GM19193 (cell line): ENCODE results near the gene IL1RL1.

Experiments
- POLR2A ChIP-seq: IDR thresholded peaks from 4 replicates; pipeline ENCODE4 v1.6.1; 2011; ENCODE audit not compliant: insufficient read depth, insufficient read length; ENCODE audit errors: extremely low read depth

Gene IL1RL1

DNA sequence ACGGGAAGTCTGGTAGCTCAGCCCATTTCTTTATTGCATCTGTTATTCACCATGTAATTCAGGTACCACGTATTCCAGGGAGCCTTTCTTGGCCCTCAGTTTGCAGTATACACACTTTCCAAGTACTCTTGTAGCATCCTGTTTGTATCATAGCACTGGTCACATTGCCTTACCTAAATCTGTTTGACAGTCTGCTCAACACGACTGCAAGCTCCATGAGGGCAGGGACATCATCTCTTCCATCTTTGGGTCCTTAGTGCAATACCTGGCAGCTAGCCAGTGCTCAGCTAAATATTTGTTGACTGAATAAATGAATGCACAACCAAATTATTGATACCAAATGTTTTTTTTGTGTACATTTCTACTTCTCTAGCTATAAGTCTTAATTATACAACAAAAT, 33.0 kb downstream of the IL1RL1 start:
- TF ChIP-seq POLR2A = no peak

DNA sequence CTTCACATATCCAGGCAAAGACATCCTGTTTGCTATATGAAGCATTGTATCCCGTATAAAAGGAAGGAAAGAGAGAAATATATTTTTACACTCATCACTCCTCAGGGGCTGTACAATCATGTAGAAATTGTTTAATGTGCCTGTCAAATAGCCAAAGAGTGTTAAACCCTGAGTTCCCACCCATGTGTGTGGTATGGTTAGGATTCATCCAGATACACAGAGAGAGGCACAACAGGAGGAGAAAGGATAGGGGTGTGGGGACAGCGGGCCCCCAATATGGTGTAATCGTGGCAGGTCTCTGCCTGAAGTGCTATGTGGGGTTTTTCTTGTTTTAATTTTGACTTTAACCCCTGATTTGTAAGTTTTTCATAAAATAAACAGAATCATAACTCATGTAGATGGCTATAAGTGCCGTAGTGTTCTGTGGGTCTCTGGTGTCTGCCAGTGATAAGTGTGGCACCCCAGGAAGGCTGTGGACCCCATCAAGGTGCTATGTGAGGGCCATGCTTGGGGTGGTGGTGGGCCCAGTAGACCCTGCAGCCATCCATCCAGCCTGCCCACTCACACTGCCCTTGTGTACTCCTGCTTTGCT, 34.1 kb downstream of the IL1RL1 start:
- TF ChIP-seq POLR2A = no peak

DNA sequence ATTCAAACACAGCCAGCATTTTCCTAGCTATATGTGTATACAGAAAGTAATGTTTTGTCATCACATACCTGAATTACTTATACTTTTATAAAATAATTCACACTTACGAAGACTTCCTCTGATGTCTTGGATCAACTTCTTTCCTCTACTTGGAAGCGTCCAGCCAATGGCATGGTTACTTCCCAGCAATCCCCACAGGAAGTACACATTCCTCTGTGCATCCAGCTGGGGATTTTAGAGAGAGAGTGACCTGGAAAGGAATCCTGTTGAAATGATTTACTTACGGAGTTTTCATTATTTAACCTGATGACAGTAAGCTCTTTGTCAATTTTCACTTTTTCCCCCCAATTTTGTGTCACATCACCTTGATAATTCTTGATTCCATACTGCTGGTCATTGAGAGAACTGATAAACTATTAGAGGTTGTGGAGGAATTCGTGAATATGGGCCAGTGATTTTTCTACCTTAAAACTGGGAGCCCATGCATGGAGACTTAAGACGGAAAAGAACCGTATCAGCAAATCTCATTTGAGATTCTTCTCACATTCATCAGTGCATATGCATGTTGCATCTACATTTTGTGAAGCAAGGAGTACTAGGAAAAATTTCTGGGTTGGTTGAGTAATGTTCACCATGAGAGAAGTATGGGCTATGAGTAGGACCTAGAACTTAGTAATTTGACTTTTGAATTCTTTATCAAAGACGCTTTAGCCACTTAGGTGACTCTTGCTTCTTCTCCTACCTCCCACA, 35.2 kb downstream of the IL1RL1 start:
- TF ChIP-seq POLR2A = no peak

DNA sequence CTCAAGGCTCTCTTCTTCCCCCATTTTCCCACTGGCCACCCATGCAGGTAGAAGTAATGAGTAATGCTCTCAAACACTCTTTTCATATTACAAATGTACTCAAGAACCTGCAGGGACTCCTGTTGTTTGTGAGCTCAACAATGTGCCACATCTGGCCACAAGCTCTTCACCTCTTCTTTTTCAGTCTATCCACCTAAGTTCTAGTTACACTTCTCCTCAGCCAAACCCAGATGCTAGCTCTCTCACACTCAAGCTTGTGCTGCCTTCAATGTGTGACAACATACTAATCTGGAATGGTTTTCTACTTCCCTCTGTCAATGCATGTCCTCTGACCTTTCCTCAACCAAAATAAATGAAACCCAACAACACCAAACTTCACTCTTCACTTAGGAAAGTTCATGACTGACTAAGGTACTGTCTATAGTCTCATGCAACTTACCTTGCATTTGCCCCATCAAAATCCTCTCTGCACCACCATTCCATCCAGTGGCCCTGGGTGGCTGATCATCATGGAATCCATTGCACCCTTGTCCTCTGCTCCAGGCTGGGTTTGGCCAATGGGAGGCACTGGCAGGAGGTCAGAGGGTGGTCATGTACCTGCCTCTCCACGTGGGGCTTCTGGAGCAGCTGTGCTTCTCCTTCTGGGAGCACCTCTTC, 38.9 kb downstream of the IL1RL1 start:
- no peak for TF ChIP-seq POLR2A

DNA sequence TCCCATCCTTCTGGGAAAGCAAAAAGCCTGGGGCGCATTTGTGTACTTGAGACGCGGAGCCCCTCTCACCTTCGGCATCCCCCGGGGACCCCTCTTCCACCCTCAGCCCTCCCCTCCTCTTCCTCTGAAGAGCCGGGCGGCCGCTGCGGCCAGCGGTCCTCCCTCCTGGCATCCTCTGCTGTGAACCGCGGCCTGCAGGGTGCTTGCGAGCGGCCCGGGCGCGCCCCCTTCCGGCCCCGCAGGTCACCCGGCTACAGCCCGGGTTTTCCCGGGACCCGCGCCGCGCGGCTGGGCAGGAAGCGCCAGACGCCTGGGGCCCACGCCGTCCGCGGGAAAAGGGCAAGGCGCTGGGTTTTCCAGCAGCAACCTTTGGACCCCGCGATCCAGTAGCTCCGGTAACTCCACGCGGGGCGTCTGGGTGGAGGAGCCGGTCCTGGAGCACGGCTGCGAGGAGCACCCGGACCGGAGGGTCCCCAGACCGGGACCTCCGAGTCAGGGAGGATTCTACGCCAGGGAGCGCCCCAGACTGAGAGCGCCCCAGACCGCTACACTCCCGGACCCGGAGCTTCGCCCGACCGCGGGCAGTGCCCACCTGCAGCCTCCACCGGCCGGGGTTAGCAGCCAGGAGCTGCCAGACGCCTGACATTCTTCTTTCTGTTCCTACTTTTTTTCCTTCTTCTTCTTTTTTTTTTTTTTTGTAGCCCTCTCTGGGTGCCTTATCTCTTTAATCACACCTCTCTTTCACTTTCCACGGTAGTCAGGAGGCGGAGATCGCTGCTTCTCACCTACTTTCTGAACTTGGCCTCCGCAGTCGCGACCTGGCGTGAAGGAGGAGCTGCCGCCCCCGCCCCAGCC, 44.4 kb downstream of the IL1RL1 start, which contains the start of gene IL18R1:
Gene IL18R1, plus strand, starts transcription at position 271 of the 855 bp plus-strand sequence. CDS start 6,865 bp downstream, outside the sequence.
- no peak for TF ChIP-seq POLR2A

DNA sequence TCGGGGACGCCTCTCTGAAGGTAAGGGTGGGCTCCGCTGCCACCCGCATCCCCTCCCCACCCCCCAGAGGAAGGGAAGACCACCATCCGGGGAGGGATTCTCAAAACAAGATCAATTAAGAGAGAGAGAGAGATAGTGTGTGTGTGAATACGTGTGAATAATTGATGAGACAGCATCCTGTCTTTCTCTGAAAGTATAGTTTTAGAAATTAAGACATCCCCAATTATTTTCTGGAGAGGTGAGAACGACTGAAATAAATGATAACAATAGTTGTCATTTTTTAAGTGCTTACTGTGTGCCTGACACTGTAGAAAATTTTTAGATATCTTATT, 45.0 kb downstream of the IL1RL1 start:
- TF ChIP-seq POLR2A = no peak

DNA sequence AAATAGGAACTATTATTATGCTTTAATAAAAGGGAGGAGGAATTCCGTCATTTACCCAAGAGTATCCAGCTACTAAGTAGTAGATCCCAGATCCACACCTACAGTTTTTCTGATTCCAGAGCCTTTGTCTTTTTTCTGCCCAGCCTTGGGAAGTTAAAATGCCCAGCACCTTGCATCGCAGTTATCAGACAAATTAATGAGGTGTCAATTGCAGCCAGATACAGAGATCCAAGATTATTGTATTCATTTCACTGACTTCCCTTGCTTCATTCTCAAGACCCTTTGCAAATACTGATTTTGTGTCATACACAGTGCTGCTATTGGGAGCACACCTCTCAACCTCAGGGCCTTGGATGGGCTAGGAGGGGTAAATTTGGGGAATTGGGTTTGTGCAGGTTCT, 45.4 kb downstream of the IL1RL1 start:
- TF ChIP-seq POLR2A = no peak

DNA sequence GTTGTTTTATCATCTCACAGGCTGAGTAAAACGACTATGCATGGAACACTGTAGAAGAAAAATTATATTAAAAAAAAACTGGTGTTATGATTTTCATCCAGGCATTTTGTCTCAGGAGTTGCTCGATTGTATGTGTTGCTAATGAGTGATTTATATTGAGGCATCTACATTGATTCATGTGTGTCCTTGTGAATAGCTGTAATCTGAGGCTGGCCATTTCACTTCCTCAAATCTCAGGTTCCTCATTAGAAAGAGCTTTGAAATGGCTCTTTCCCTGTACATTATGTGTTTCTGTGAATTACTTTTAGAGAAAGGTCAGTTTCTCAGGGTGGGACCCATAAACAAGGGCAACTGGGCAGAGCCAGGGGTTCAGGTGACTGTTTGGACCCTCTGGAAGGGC, 46.6 kb downstream of the IL1RL1 start:
- no peak for TF ChIP-seq POLR2A

DNA sequence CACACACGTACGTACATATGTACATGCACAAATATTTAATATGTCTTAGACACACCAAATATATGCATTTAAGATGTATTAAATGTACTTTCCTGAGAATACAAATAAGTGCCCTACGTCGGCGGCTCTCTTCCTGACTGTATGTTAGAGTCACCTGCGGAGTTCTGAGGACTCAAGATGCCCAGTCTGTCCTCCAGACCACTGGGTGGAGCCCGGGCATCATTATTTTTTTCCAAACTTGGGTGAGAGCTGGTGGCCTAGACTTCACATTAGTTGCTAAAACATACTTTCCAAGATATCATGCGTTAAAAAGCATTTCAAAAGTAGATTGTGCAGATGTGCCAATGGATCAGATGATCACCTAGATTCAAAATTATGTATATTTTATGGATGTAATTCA, 47.1 kb downstream of the IL1RL1 start:
- TF ChIP-seq POLR2A = no peak

DNA sequence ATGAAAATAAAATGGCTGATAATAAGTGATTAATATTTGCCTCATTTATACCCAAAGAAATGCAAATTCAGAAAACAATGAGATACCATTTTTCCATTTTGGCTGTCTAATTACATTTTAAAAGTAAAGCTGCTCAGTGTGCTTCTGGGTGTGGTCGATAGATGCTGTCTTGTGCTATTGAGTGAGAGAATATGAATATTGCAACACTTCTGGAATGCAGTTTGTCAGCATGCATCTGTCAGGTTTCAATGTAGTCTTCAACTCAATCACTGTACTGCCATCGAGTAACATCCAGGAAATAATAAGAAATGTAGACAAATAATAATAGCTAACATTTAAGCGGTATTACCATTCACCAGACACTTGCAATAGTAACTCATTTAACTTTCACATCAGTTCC, 48.2 kb downstream of the IL1RL1 start:
- no peak for TF ChIP-seq POLR2A

DNA sequence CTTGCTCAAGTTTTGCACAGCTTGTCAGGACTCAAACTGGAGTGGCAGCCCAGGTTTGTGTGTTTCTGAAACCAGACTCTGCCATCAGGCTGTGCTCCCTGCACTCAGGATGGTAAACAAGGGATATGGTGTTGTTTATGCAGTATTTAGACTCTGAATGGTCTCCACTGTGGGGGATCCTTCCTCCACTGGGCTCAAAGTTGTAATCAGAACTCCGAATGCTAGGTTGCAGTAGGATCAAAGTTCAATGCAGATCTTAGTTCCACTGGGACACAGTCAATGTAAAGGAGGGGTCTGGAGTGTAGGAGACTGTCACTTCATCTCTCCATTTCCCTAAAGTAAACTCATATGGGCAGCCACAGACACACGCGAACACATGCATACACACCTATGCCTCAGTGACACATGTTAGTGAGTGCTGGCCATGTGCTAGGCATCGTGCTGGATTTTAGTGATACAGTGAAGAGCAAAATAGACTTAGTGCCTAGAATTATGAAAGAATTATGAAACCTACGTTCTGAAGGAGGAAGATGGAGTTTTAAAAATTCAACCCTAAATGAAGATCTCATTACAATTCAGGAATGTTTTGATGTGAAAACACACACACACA, 50.4 kb downstream of the IL1RL1 start:
- no peak for TF ChIP-seq POLR2A

DNA sequence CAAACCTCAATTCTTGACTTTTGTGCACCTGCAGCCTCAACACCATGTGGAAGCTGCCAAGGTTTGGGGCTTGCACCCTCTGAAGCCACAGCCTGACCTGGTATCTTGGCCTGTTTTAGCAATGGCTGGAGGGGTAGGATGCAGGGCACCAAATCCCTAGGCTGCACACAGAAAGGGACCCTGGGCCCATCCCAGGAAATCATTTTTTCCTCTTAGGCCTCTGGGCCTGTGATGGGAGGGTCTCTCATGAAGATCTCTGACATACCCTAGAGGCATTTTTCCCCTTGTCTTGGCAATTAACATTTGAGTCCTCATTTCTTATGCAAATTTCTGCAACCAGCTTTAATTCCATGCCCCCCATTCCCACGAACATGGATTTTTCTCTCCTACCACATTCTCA, 54.4 kb downstream of the IL1RL1 start:
- TF ChIP-seq POLR2A = no peak

DNA sequence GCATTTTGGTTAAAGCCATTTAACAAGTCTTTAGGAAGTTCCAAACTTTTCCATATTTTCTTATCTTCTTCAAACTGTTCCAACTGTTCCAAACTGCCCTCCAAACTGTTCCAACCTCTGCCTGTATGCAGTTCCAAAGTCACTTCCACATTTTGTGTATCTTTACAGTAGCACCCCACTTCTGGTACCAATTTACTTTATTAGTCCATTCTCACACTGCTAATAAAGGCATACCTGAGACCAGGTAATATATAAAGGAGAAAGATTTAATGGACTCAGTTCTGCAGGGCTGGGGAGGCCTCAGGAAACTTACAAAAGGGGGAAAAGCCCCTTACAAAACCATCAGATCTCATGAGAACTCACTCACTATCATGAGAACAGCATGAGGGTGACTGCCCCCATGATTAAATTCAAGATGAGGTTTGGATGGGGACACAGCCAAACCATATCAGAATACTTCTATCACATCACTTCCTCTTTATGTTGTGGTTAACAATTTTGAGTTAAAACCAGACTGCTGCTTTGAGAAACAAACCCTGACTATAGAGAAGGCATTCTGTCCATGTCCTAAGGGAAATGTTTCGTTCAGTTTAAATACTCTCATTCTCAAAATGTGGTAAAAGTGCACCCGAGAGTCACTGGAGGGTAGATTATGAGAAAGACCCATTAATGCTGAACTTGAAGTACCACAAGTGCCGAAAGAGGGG, 55.2 kb downstream of the IL1RL1 start:
- TF ChIP-seq POLR2A = no peak

DNA sequence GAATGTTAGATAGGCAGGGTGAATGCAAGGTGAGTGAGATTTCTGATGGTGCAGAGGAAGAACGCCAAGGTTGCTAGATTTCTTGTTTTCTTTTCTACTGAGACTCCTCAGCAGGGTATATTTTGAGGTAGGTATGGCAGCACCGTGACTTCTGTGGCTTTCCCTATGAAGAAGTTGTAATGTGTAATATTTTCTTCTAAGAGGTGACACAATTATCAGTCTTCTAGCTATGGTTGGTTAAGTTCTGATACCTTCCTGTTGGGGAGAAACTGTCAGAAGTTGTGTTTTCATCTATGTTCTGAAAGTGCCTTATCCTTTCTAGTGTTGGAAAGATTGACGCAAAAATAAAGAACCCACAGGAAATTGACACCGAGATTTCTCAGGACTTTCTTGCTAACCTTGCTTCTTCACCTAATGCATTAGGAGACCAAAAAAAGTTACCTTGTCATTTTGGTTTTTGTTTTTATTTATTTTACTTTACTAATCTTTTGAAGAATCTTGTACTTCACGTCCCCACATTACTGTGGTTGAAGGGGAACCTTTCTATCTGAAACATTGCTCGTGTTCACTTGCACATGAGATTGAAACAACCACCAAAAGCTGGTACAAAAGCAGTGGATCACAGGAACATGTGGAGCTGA, 56.1 kb downstream of the IL1RL1 start:
- TF ChIP-seq POLR2A = no peak

DNA sequence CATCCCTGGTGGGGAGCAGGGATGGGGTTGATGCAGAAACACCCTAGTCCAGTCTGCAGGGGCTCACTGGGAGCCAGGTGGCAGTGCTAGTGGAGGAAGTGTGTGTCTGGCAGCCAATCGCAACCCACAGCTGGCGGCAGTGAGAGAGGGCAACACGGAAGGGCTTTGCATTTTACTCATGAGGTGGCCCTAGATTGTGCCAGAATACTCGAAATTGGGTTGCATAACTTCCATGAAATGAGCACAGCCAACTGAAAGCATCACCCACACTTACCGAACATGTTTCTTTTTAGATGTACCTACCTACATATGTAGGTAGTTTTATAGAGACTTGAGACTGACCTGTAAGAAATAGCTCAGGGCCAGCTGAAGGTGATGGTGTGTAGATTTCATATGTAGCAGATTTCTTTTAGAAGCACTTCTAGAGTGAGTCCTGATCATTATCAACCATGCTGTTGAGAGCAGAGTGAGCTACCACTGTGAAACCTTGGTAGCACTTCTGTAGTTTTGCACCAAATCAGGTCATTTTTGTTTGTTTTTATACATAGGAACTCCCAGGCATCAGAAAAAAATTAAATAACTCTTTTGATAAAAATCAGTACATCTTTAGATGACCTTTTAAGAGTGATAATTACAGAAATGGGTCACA, 57.2 kb downstream of the IL1RL1 start:
- no peak for TF ChIP-seq POLR2A
